ENCODE measurements around the gene RET.
"Not testable (repeated sequence)": the region's sequence is repeated elsewhere in the genome, so short reads cannot be mapped to it uniquely, and the experiment has no call there.

The RET gene

DNA sequence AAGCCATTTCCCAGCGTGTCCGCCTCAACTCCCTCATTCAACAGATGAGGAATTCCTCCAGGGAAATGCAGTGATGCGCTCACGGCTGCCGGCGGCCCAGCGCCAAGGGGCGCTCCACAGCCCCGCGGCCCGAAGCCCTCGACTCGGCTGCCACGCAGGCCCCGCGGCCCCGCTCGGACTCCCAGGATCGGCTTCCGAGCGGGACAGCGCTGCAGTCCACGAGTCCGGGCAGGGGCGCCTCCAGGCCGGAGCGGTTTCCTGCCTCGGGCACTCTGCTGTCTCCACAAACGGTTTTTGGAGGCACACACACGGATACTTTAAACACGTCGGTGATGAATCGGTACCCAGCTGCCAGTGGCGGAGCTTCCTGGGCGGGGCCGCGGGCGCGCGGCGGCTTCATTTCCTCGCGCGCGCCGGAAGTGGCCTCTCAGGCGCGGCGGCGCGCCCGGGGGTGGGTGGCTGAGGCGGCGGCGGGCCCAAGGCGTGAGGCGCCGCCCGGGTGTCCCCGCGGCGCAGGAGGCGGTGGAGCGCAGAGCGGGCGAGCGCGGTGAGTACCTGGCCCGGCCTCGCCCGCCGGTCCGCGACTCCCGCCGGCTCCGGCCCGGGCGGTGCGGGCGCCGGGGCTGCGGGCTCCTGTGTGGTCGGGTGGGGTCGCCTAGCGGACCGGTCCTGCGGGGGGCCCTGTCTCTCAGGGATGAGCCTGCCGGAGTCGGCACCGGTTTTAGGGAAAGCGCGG is 61.3 kb downstream of the RET start, which contains the start of gene CSGALNACT2:
Gene CSGALNACT2 (plus strand): TSS at position 425 of the 736 bp plus-strand sequence. CDS start 16,705 bp downstream, outside the sequence.
- DNase-seq = peak; percentile 86

DNA sequence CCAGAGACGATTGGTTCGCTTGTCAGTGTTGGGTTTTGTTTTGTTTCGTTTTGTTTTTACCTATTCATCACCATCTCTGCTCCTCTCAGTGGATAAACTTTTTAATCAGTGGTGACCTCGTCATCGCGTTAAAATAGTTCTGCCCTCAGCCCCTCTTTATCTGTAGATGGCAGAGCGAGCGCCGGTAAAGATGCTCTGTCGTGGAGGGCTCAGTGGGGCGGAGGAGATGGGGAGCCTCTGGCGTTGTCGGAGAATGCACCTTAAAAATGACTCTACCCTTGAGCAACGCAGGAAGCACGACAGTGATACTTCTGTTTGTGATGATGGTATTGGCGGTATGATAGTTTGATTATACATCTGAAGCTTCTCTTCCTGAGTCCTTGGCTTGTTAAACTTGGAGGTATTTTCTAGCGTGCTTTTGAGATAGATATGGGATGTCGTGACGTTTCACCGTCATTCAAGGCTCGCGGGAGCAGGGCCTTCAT is 61.9 kb downstream of the RET start:
- peak; percentile 57 to 58 for DNase-seq

DNA sequence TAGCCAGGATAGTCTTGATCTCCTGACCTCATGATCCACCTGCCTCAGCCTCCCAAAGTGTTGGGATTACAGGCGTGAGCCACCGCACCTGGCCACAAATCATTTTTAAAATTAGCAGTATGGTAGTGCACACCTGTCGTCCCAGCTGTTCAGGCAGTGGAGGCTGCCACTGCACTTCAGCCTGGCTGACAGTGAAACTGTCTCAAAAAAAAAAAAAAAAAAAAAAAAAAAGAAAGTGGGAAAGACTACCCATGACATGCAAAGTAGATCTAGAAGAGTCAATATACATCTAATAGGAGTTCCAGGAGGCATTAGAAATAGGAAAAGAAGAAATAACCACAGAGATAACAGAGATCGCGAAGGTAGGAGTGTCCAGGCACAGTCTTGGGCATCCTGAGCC is 64.6 kb downstream of the RET start:
- DNase-seq = no peak

DNA sequence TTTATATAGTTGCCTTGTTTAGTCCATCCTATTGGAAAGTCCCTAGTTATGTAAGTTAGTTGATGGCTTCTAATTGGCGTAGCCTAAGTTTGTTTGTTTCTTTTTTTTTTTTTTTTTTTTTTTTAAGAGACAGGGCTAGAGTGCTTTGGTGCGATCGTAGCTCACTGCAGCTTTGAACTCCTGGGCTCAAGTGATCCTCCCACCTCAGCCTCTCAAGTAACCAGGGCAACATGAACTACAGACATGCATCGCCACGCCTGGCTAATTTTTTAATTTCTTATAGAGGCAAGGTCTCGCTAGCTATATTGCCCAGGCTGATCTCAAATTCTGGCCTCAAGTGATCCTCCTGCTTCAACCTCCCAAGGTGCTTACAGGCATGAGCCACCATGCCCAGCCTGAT is 68.4 kb downstream of the RET start:
- DNase-seq = no peak

DNA sequence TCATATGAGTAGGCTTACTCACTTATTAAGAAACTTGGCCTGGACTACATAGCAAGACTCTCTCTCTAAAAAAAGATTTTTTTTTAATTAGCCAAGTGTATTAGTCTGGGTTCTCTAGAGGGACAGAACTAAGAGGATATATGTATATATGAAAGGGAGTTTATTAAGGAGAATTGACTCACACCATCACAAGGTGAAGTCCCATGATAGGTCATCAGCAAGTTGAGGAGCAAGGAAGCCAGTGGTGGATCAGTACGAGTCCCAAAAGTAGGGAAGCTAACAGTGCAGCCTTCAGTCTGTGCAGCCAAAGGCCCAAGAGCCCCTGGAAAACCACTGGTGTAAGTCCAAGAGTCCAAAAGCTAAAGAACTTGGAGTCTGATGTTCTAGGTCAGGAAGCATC is 69.1 kb downstream of the RET start:
- not testable (repeated sequence) for DNase-seq

DNA sequence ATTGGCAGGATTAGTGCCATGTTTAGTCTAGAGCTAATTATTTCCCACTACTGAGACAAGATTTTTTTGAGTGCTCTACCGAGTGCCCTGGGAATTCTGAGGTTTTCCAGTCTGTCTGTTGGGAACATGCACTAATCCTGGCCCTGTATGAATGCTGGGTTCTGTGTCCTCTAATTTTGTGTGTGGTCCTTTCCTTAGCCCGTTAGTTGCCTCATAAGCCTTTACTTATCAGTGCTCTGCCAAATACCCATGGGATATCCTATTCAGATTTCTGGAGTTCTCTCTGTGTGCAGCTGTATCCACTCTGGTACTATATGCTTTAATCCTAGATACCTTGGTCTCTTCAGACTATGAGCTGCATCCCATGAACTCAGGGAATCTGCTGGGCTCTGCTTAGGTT is 74.5 kb downstream of the RET start:
- no peak for DNase-seq

DNA sequence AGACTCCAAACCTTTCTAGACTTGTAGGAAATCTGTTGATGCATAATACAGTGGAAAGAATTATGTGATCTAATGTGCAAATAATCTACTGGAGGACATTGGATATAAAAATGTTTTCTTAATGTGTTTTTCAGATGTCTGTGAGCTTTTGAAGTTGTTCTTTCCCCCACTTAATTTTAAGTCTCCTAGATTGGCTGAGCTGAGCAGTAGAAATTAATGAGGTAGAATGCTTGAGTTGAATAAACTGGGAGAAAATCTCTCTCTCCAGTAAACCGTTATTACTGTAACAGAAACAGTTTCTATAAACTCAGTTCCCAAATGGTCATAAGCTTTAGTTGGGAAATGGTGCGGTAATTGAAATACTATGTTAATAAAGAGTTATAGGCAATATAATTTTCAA is 77.0 kb downstream of the RET start:
- no peak for DNase-seq

DNA sequence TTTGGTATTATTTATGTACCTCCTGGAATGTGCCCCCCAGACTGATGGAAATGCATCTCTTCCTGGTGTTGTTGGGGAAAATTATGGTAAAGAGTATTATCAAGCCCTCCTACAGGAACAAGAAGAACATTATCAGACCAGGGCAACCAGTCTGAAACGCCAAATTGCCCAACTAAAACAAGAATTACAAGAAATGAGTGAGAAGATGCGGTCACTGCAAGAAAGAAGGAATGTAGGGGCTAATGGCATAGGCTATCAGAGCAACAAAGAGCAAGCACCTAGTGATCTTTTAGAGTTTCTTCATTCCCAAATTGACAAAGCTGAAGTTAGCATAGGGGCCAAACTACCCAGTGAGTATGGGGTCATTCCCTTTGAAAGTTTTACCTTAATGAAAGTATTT is 78.4 kb downstream of the RET start:
- no peak for DNase-seq

DNA sequence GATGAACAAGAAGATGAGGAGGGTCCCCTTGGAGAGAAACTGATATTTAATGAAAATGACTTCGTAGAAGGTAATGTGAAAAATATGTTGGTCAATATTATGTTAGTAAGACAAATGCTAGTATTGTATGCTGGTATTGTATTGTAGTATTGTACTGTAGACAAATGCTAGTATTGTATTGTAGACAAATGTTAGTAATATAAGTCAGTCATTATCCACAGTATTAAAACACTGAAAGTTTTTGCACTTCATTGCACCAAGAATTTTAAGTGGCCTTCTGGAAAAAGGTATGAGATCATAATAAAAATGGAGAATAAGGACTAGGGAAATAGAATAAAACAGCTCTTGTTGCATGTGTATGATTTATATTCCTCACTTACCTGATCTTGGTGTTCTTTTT is 78.9 kb downstream of the RET start:
- DNase-seq = no peak

DNA sequence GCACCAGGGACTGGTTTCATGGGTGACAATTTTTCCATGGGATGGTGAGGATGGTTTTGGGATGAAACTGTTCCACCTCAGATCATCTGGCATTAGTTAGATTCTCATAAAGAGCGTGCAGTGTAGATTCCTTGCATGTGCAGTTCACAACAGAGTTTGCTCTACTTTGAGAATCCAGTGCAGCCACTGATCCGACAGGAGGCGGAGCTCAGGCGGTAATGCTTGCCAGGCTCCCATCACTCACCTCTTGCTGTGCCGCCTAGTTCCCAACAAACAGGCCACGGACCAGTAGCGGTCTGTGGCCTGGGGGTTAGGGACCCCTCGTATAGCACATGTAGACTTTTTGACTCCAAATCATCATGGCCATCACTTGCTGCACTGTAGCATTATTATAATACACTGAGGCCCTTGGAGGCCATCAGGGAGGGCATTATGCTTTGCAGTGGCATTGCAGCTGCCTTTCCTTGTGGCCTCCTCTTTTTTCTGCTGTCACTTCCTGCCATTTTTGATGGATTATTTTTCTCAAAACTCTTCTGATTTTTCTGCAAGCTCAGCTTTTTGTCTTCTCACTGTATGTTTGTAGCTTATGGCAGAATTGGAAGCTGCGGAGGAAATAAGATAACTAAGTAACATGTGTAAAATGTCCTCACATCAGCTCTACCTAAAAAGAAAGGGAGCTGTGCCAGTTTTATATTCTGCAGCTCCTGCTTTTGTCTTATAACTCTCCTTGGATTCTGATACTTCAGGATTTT is 79.9 kb downstream of the RET start:
- DNase-seq = no peak

DNA sequence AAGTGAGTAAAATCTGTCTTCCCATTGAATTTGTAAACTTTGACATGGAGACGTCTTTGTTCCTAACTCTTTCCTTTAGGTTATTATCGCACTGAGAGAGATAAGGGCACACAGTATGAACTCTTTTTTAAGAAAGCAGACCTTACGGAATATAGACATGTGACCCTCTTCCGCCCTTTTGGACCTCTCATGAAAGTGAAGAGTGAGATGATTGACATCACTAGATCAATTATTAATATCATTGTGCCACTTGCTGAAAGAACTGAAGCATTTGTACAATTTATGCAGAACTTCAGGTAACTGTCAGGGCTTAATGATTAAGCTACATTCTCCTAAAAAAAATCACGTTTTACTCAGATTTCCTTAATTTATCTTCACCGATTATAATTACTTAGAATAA is 81.8 kb downstream of the RET start:
- no peak for DNase-seq

DNA sequence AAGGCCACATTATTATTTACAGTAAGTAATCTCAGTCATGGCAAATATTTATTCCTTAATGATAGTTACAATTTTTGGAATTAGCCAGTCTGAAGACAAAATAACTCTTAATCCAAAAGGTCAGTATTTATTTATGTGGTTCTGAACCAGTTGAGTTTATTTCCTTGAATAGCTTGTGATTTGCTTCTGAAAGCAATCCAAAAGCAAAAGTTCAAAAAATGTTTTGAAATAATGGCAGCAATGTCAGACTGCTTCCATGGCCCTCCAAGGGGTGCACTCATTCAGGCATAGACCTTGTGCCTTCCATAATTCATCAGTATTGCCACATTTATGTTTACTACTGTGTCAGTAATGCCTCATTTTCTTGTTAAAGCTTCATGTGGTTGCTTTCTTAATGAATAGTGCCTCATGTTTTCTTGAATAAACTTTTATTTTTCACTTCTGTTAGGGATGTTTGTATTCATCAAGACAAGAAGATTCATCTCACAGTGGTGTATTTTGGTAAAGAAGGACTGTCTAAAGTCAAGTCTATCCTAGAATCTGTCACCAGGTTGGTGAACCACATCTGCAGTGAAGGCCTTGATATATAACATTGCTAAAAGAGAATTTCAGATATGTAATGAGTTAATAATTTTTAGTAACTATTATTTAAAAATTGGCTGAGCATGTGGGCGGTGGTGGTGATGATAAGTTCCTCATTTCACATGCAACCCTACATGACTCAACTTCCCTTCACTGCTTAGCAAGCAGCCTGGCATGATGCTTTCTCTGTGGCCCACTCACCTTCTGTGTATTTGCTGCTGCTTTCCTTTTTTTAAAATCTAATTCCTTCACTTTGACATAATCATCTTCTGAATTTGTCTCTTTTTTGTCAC is 83.4 kb downstream of the RET start:
- DNase-seq = peak; percentile 21 to 32

DNA sequence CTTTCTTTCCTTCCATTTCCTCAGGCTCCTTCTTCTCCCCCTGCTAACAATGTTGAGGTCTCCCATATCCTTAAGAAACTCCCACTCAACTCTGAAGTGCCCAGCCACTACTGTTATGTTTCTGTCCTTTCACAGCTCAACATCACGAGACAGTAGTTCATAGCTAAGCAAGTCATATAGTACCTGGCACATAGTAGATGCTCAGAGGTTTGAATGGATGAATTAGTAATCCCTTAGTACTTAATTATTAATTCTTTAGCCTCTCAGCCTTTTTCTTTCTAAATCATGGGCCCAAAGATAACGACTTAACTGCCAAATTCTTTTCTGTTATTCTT is 84.0 kb downstream of the RET start:
- DNase-seq = no peak

DNA sequence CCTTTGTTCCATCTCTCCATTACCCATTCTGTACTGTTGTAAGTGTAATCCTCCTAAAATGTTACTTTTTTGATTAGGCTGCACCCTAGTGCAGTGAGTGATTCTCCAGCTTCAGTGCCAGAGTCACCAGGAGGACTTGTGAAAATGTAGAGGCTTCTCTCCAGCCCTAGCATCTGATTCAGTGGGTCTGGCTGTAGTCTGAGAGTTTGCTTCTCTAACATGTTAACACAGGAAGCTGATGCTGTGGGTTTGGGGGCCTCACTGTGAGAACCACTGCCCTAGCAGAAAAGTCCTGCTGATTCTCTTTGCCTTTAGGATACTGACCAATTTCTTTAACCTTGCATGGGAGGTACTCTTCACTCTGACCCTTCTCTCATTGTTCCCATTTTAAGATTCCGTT is 85.7 kb downstream of the RET start:
- no peak for DNase-seq

DNA sequence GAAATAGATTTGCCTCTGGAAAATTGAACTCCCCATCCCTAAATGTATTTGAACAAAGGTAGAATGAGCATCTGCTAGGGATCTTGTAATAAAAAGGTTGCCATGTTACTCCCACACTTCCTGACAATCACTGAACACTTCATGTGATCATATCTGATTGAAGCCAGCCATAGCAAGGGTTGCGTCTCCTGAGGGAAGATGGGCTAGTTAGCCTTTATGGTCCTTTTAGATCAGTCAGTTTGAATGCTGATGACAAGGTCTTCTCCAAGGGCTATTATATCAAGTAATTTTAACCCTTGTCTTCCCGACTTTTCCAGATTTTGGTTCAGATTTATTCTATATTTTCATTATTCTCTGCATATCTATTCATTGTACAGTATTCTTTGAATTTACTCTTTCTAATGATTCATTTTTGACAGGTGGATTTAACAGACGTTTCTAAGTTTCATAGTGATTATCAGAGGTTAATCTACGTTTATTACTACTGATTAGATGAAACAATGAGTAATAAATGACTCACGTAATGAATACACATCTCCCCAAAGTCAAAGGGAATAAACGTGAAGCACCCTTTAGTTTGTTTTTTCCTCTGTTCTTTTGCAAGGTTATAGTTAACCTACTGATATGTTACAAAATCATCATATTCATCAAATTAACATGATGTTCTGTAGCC is 89.5 kb downstream of the RET start:
- DNase-seq = no peak

DNA sequence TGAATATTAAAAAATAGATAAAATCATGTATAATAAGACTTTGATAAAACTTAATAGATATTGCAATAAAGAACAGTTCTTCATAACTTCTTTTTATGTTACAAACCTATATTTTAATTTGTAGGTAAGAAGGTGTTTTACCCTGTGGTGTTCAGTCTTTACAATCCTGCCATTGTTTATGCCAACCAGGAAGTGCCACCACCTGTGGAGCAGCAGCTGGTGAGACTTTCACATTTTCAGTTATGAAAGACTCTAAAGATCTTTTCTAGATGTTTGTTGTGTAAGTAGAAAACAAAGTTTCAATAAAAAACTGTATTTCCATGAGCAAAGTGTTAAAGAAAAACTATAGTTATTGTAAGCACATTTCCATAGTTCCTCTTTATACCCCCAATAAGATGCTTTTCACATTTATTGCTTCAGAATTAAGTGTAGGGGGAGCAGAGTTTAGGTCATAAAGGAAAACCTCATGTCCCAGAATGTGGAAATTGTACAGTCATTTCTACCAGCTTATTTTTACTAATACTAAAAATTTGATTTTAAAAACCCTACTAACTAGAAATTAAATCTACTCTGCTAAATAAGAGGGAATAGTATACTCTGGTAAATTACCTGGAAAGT is 90.1 kb downstream of the RET start:
- no peak for DNase-seq

DNA sequence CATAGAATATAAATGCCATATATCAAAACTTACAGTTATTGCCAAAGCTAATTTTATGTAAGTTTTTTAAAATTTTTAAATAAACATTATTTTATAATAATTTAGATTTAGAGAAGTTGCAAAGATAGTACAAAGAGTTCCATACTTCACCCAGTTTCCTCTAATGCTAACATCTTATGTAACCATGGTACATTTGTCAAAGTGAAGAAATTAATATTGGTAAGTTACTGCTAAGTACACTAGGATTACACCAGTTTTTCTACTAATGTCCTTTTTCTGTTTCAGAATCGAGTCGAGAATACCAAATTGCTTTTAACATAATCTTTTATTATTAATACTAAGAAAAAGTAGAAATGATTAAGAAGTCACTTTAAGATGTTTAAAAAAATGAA is 90.6 kb downstream of the RET start:
- DNase-seq = no peak

DNA sequence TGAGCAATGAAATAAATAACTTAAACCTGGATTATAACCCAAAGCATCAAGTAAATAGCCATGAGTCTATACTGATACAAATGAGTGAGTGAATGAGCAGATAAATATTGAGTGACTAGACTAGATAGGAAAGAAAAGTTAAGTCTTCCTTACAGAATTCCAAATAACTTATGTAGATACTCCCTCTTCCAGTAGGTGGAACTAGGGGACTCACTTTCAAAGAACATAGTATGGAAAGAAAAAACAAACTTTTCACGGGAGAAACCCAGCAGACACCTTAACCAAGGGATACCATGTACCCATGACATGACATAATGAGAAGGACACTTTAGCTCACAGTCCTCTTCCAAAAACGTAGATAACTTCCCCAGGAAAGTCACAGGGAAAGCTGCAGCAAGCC is 93.6 kb downstream of the RET start:
- no peak for DNase-seq

DNA sequence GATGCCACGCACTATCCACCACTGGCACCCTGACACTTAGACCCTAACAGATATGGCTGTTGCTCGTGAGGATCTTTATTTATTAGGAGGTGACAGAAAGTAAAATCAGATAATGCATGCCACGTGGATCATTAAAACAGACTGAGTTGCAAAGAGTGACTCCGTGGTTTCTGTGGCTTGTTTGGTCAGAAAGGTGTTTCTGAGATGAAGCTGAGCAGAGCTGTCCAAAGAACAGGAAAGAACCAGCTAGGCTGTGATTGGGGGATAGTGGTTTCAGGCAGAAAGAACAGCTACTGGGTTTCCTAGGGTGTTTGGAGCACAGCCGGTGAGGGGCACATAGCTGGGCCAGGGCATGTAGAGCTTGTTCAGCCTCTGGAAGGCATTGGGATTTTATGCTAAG is 95.8 kb downstream of the RET start:
- DNase-seq = no peak

DNA sequence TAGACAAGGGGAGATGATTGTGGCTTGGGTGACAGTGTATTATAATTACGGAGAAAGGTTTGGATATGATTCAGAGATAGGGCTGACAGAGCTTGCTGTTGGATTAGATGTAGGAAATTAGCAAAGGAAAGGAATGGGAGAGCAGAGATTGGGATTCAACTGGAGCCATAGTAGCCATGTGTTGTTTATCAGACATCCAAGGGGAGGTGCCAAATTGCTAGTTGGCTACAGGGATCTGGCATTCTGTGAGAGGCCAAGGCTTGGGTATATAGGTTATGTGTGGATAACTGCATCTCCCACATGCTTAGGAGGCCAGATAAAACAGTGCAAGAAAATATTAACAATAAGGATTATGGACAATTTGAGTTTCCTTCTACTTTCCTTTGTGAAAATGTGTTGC is 96.3 kb downstream of the RET start:
- no peak for DNase-seq

DNA sequence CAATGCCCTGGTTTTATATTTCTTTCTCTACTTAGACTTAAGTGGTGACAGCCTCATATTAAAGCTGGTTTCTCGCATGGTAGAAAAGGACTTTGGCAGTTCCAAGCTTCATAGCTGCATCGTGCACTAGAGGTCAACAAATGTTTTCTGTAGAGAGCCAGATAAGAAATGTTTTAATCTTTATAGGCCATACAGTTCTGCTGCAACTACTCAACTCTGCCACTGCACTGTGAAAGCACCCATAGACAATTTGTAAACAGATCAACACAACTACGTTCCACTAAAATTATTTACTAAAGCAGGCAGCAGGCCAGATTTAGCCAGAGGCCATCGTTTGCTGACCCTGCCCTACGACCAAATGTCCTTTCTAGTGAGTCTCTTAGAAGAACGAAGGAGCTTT is 98.1 kb downstream of the RET start:
- DNase-seq = no peak

DNA sequence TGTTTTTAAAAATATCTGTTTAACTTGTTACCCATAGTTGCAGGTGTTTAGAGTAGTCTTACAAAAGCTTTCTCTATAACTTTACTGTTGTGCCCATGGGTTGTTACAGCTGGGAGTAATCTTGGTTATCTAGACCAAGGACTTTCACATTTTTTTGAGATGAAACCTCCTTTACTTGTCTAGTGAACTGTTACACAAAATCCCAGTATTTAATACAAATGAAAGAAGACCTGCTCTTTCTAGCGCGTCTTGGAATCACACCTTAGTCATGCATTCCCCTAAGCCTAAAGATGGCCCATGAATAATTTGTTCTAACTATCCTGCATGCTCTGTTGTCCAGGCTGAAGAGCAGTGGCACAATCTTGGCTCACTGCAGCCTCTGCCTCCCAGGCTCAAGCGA is 99.4 kb downstream of the RET start:
- no peak for DNase-seq

DNA sequence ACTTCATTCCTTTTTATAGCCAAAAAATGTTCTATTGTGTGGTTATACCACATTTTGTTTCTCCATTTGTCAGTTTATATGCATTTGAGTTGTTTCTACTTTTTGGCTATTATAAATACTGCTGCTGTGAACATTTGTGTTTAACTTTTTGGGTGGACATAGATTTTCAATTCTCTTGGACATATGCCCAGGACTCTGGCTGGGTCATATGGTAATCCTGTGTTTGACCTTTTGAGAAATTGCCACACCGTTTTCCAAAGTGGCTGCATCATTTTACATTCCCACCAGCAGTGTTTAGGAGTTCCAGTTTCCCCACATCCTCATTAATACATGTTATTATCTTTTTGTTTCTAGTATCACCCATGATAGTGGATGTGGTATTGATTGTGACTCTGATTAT is 100.7 kb downstream of the RET start:
- no peak for DNase-seq
